ENCODE data around the gene ZDHHC1. TPM values are rescaled to one million over a fixed set of nuclear protein-coding genes. Genes with fewer than 3 reads are reported as not detected.
"Not testable (repeated sequence)": the region's sequence is repeated elsewhere in the genome, so short reads cannot be mapped to it uniquely, and the experiment has no call there.

The ZDHHC1 gene
- total RNA-seq, 2 donors from 2014 or later = 15.0 to 28.7 TPM

DNA sequence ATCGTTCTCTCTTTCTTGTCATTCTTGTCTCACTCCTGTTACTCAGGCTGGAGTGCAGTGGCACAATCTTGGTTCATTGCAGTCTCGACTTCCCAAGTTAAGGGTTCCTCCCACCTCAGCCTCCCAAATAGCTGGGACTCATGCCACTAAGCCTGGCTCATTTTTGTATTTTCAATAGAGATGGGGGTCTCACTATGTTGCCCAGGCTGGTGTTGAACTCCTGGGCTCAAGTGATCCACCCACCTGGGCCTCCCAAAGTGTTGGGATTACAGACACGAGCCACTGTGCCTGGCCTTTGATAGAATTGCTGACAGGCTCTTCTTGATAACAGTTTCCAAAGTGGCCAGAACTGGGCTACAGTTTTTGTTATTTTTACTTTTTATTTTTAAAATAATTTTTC, 55.2 kb downstream of the ZDHHC1 start:
- TF ChIP-seq, protein P1, sequence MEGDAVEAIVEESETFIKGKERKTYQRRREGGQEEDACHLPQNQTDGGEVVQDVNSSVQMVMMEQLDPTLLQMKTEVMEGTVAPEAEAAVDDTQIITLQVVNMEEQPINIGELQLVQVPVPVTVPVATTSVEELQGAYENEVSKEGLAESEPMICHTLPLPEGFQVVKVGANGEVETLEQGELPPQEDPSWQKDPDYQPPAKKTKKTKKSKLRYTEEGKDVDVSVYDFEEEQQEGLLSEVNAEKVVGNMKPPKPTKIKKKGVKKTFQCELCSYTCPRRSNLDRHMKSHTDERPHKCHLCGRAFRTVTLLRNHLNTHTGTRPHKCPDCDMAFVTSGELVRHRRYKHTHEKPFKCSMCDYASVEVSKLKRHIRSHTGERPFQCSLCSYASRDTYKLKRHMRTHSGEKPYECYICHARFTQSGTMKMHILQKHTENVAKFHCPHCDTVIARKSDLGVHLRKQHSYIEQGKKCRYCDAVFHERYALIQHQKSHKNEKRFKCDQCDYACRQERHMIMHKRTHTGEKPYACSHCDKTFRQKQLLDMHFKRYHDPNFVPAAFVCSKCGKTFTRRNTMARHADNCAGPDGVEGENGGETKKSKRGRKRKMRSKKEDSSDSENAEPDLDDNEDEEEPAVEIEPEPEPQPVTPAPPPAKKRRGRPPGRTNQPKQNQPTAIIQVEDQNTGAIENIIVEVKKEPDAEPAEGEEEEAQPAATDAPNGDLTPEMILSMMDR (IDR thresholded peaks at IDR 0.05) = no peak
- H3K36me3 ChIP-seq = no peaks in the 10 kb centered on the region
- no peak overlapping the region for H3K27ac ChIP-seq
- ATAC-seq (ENCODE audit: insufficient number of reproducible peaks, low FRiP score, low read depth) (no peak), DNase-seq (ENCODE audit: low spot score) (no peak)
- no peak overlapping the region for H3K4me3 ChIP-seq
- H3K4me1 ChIP-seq (ENCODE audit: control insufficient read depth in 1 of 2, low read depth in 2 of 2) = no peaks in the 10 kb centered on the region
- H3K27me3 ChIP-seq (replicated peaks; ENCODE audit: insufficient read depth) = no peaks in the 10 kb centered on the region
- no peaks in the 10 kb centered on the region for H3K9me3 ChIP-seq

DNA sequence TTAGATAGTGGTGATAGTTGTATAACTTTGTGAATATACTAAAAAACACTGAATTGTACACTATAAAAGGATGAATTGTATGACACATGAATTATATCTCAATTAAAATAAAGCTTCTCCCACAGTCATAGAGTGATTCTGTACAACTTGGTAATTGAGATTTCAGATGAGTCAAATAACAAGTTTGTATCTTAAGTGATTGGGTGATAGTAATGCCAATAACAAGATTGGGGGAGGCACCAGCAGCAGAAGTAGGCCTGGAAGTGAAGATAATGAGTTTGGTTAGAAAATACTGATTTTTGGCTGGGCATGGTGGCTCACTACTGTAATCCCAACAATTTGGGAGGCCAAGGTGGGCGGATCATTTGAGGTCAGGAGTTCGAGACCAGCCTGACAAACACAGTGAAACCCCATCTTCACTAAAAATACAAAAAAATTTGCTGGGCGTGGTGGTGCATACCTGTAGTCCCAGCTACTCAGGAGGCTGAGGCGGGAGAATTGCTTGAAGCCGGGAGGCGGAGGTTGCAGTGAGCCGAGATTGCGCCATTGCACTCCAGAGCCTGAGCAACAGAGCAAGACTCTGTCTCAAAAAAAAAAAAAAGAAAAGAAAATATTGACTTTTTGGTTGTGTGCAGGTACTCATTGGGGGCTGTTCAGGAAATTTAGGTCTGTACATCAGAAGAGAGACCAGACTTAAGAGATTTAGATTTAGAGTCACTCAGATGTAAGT, 56.6 kb downstream of the ZDHHC1 start:
- not testable (repeated sequence) for H3K9me3 ChIP-seq; H3K36me3 ChIP-seq; H3K27me3 ChIP-seq (replicated peaks; ENCODE audit: insufficient read depth); ATAC-seq (ENCODE audit: insufficient number of reproducible peaks, low FRiP score, low read depth); H3K4me3 ChIP-seq; H3K4me1 ChIP-seq (ENCODE audit: control insufficient read depth in 1 of 2, low read depth in 2 of 2); H3K27ac ChIP-seq; DNase-seq (ENCODE audit: low spot score)

DNA sequence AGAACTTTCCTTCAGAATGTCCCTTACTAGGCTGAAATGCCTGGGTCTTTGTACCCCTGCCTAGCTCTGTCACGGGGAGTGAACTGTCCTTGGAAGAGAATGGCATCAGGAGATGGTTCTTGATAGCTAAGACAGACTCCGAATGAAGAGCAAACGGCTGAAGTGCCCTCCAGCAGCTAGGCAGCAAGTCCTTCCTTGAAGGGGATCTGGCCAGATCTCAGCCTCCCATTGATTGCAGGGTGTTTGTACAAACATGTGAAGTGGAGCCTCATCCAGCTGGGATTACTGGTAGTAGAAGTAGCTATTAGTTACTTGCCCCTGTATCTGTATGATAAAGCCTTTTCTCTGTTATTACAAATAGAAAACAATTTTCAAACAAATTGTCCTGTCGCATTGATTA, 58.7 kb downstream of the ZDHHC1 start:
- H3K4me1 ChIP-seq (ENCODE audit: control insufficient read depth in 1 of 2, low read depth in 2 of 2) = no peaks in the 10 kb centered on the region
- H3K9me3 ChIP-seq = no peaks in the 10 kb centered on the region
- ATAC-seq (ENCODE audit: insufficient number of reproducible peaks, low FRiP score, low read depth) (no peak), DNase-seq (ENCODE audit: low spot score) (no peak)
- H3K27me3 ChIP-seq (replicated peaks; ENCODE audit: insufficient read depth) = no peaks in the 10 kb centered on the region
- H3K36me3 ChIP-seq = no peaks in the 10 kb centered on the region
- TF ChIP-seq, protein P1 (IDR thresholded peaks at IDR 0.05) = no peak
- H3K27ac ChIP-seq = no peak overlapping the region
- H3K4me3 ChIP-seq = no peak overlapping the region

DNA sequence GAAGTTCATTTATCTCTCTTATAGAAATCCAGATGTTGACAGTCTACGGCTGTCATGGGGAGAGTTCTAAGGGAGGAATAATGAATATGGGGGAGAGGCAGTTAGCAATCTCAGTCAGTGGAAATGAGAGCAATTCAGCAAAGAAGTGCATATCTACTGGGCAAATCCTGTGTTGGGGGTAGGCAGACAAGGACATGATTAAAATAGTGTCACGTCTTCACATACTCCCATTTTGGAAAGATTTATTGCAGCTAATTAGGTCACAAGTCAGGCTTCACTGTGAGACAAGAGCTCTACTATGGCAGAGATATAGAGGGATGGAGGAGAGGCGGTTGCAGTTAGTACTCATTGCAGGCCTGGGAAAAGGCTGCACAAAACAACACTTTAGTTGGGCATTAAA, 59.9 kb downstream of the ZDHHC1 start:
- Histone ChIP-seq H3K27ac (no peak overlapping the region), H3K9me3 (no peaks in the 10 kb centered on the region), H3K36me3 (no peaks in the 10 kb centered on the region), H3K27me3 (replicated peaks; ENCODE audit: insufficient read depth) (no peaks in the 10 kb centered on the region), H3K4me3 (no peak overlapping the region), H3K4me1 (ENCODE audit: control insufficient read depth in 1 of 2, low read depth in 2 of 2) (no peaks in the 10 kb centered on the region)
- DNase-seq (ENCODE audit: low spot score) (no peak), ATAC-seq (ENCODE audit: insufficient number of reproducible peaks, low FRiP score, low read depth) (no peak)
- TF ChIP-seq, protein P1 (IDR thresholded peaks at IDR 0.05) = no peak

DNA sequence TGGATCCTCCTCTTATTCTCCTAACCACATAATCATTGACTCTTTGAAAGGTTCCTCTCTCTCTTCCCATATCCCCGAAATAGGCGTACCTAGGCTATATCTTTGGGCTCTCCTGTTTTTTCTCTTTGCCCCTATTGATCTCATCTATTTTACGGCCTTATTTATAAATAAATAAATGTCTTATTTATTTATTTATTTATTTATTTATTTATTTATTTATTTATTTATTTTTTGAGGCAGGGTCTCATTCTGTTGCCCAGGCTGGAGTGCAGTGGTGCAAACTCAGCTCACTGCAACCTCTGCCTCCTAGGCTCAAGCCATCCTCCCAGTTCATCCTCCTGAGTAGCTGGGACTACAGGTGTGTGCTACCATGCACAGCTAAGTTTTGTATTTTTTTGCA, 63.8 kb downstream of the ZDHHC1 start:
- H3K4me3 ChIP-seq; ATAC-seq (ENCODE audit: insufficient number of reproducible peaks, low FRiP score, low read depth); H3K36me3 ChIP-seq; H3K9me3 ChIP-seq; H3K27me3 ChIP-seq (replicated peaks; ENCODE audit: insufficient read depth); H3K27ac ChIP-seq; DNase-seq (ENCODE audit: low spot score); H3K4me1 ChIP-seq (ENCODE audit: control insufficient read depth in 1 of 2, low read depth in 2 of 2): not testable (repeated sequence)

DNA sequence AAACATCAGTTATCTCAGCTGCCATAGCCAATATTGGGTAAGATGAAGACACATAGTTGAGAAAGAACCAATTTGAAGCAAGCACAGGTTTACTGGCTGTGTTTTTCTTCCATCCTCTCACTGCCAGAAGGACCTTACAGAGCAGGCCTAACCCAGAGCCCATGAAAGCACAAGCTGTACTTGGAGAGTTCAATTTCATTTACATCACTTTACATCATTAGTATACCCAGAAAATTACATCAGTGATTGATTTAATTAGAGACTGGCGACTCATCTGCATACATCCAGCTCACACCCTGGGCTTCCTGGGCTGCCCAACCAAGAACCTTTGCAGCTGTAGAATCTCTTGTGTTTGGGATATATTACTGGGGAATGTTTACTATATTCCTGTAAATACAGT, 66.0 kb downstream of the ZDHHC1 start:
- H3K36me3 ChIP-seq = no peaks in the 10 kb centered on the region
- H3K27ac ChIP-seq = no peak overlapping the region
- H3K4me3 ChIP-seq = no peak overlapping the region
- no peak for ATAC-seq (ENCODE audit: insufficient number of reproducible peaks, low FRiP score, low read depth)
- no peaks in the 10 kb centered on the region for H3K9me3 ChIP-seq
- DNase-seq (ENCODE audit: low spot score) = no peak
- no peaks in the 10 kb centered on the region for H3K4me1 ChIP-seq (ENCODE audit: control insufficient read depth in 1 of 2, low read depth in 2 of 2)
- TF ChIP-seq, protein P1 (IDR thresholded peaks at IDR 0.05) = no peak
- no peaks in the 10 kb centered on the region for H3K27me3 ChIP-seq (replicated peaks; ENCODE audit: insufficient read depth)
